Caco-2 (cell line): ENCODE results near the gene MIF4GD. TPM values are rescaled to one million over a fixed set of nuclear protein-coding genes. Genes with fewer than 3 reads are reported as not detected.

Experiments
- BruUV-seq: library from RNA; stranded (reverse); fragments of 400-500 nt; replicated peaks from 2 replicates; lab custom pipeline; 2021; lab: Mats Ljungman, UMichigan
- CTCF ChIA-PET: fragments of 300-600 bp; sonication (Branson Sonifier 250); formaldehyde crosslinking; loops from one replicate; lab custom pipeline; 2022; ENCODE audit warnings: antibody characterized with exemption; lab: Charles Lee
- POLR2A ChIA-PET: fragments of 300-600 bp; sonication (Branson Sonifier 250); formaldehyde crosslinking; loops from one replicate; lab custom pipeline; 2022; ENCODE audit warnings: antibody characterized with exemption; lab: Charles Lee
- DNase-seq, 2 experiments: peaks; one replicate each; pipeline versions ENCODE4 v3.0.0 to v3.0.0-alpha.2; 2020 to 2022
- H3K27me3 ChIP-seq: replicated peaks from 2 replicates; pipeline ENCODE4 v1.6.0; 2011; ENCODE audit warnings: low read length; ENCODE audit not compliant: control insufficient read depth, insufficient read depth
- H3K36me3 ChIP-seq: 2 replicates; pipeline ENCODE4 v1.5.1; 2011; ENCODE audit warnings: low read length; ENCODE audit not compliant: control insufficient read depth, insufficient read depth
- H3K4me1 ChIP-seq: fragments of 250-450 bp; sonication (Bioruptor Pico); 2 replicates; pipeline ENCODE4 v1.5.1; 2020; ENCODE audit warnings: mild to moderate bottlenecking
- H3K4me3 ChIP-seq: 2 replicates; pipeline ENCODE4 v1.5.1; 2011; ENCODE audit warnings: low read depth, mild to moderate bottlenecking, control low read depth, low read length
- H3K9me3 ChIP-seq: fragments of 250-450 bp; sonication (Bioruptor Pico); 2 replicates; pipeline ENCODE4 v1.5.1; 2020; ENCODE audit warnings: mild to moderate bottlenecking, moderate library complexity
- H3K27ac Mint-ChIP-seq: one replicate; pipeline ENCODE4 v1.8.0; 2022; ENCODE audit warnings: mixed read lengths; ENCODE audit not compliant: unreplicated experiment
- H3K27me3 Mint-ChIP-seq: one replicate; pipeline ENCODE4 v1.8.0; 2022; ENCODE audit warnings: mixed read lengths; ENCODE audit not compliant: insufficient read depth, unreplicated experiment
- H3K36me3 Mint-ChIP-seq: one replicate; pipeline ENCODE4 v1.8.0; 2022; ENCODE audit warnings: mild to moderate bottlenecking, mixed read lengths; ENCODE audit not compliant: insufficient read depth, unreplicated experiment
- H3K4me1 Mint-ChIP-seq: one replicate; pipeline ENCODE4 v1.8.0; 2022; ENCODE audit warnings: low read depth, mixed read lengths; ENCODE audit not compliant: unreplicated experiment
- H3K4me3 Mint-ChIP-seq: one replicate; pipeline ENCODE4 v1.8.0; 2022; ENCODE audit warnings: mild to moderate bottlenecking, moderate library complexity, mixed read lengths; ENCODE audit not compliant: unreplicated experiment
- H3K9me3 Mint-ChIP-seq: one replicate; pipeline ENCODE4 v1.8.0; 2022; ENCODE audit warnings: mixed read lengths; ENCODE audit not compliant: unreplicated experiment
- intact Hi-C: fragments of 100-400 bp; cut with micrococcal nuclease; formaldehyde crosslinking; loops from one replicate; pipeline ENCODE4 v1.10.0; 2022; ENCODE audit not compliant: unreplicated experiment
- total RNA-seq: library from RNA; stranded (reverse); gene quantifications from 2 replicates; pipeline ENCODE4 v1.2.3, GENCODE V29; 2022
- TF ChIP-seq, protein P1 (sequence below), 2 experiments: fragments of 200-600 bp in 1 of 2; IDR thresholded peaks; 1 replicate in 1 of 2; 2 replicates in 1 of 2; pipeline versions ENCODE4 v1.5.1 to v1.8.0; 2011 to 2022; ENCODE audit warnings: antibody characterized with exemption in 1 of 2, control low read depth in 1 of 2, inconsistent platforms in 1 of 2, low read depth in 1 of 2, low read length in 1 of 2, mild to moderate bottlenecking in 1 of 2, moderate library complexity in 1 of 2; ENCODE audit not compliant: insufficient read depth in 1 of 2, severe bottlenecking in 1 of 2, unreplicated experiment in 1 of 2

MIF4GD gene
- total RNA-seq, 1 experiment from 2014 or later: 27.3 TPM

DNA sequence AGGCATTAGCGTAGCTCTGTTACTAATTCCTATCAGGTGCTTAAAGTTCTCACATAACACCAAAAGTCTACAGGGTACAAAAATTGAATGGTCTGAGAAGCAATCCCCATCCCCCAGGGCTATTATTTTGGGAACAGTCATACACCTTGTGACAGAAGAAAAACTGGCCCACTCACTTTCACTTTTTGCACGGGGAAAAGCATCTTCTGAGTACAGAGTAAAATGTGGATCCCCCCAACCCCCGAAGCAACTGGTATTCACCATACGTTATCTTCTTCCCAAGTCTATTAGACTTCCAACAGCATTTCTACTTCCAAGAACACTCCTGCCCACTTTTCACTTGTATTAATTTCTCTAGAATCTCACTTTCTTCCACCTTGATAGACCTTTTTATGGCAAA is 21.5 kb downstream of the MIF4GD start:
- Mint-ChIP-seq H3K27ac (no peak overlapping the region), H3K27me3 (no peaks in the 10 kb centered on the region), H3K4me3 (no peak overlapping the region), H3K9me3 (no peaks in the 10 kb centered on the region), H3K4me1 (peaks cover 22% of the 10 kb centered on the region), H3K36me3 (peaks cover 26% of the 10 kb centered on the region)
- BruUV-seq: no TSS peak
- H3K36me3 ChIP-seq: peaks cover 2% of the 10 kb centered on the region; the same call in 1 of the 2 replicates
- ChIA-PET POLR2A (interaction anchor here (0.6 kb wide), 1 partner anchor 156 kb away, joined by 3 read pairs; the partner anchor contains the start of gene GRB2), CTCF (interaction anchor here (0.5 to 1.1 kb wide), 3 partner anchors 21 to 209 kb away, joined by 3 to 4 read pairs (median 3); partner anchors contain the start of gene MIF4GD)
- no peak for DNase-seq
- H3K9me3 ChIP-seq: no peaks in the 10 kb centered on the region
- TF ChIP-seq, protein P1, sequence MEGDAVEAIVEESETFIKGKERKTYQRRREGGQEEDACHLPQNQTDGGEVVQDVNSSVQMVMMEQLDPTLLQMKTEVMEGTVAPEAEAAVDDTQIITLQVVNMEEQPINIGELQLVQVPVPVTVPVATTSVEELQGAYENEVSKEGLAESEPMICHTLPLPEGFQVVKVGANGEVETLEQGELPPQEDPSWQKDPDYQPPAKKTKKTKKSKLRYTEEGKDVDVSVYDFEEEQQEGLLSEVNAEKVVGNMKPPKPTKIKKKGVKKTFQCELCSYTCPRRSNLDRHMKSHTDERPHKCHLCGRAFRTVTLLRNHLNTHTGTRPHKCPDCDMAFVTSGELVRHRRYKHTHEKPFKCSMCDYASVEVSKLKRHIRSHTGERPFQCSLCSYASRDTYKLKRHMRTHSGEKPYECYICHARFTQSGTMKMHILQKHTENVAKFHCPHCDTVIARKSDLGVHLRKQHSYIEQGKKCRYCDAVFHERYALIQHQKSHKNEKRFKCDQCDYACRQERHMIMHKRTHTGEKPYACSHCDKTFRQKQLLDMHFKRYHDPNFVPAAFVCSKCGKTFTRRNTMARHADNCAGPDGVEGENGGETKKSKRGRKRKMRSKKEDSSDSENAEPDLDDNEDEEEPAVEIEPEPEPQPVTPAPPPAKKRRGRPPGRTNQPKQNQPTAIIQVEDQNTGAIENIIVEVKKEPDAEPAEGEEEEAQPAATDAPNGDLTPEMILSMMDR (IDR thresholded peaks at IDR 0.05; ENCODE audit: insufficient read depth in 1 of 2, low read depth in 1 of 2, low read length in 1 of 2, severe bottlenecking in 1 of 2, unreplicated experiment in 1 of 2): no peak
- H3K4me3 ChIP-seq: no peak overlapping the region
- intact Hi-C loops: no loop called here
- H3K4me1 ChIP-seq: no peaks in the 10 kb centered on the region
- no peaks in the 10 kb centered on the region for H3K27me3 ChIP-seq

DNA sequence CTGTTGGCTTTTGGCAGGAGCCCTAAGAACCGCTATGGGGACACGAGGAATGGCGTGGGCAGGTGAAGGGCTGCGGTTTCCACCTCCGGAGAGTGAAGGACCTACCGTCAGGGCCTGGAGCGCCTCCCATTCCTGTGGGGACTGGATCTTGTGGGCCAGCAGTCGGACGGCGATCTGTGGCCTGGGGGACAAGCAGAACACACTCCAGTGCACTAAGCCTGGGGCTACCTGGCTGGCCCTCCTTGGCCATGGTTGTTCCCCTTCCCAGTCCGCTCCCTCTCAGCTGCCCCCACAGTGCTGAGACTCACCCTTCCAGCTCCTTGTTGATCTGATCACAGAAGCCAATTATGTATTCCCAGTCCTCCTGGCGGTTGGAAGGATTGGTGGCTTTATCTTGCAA is 24.6 kb downstream of the MIF4GD start:
- peaks cover 46% of the 10 kb centered on the region for H3K36me3 Mint-ChIP-seq

GRCh38 chr17:75245011-75245410 is 26.0 kb downstream of the MIF4GD start:
- Mint-ChIP-seq H3K27me3 (no peaks in the 10 kb centered on the region), H3K4me3 (no peak overlapping the region), H3K4me1 (peaks cover 11% of the 10 kb centered on the region), H3K27ac (no peak overlapping the region), H3K36me3 (peaks cover 59% of the 10 kb centered on the region), H3K9me3 (no peaks in the 10 kb centered on the region)
- no peak overlapping the region for H3K4me3 ChIP-seq
- BruUV-seq: no TSS peak
- no peaks in the 10 kb centered on the region for H3K9me3 ChIP-seq
- peaks cover 13% of the 10 kb centered on the region for H3K4me1 ChIP-seq
- ChIA-PET POLR2A (no interaction called here), CTCF (no interaction called here)
- intact Hi-C loops: no loop called here
- no peak for DNase-seq
- TF ChIP-seq, protein P1 (IDR thresholded peaks at IDR 0.05; ENCODE audit: insufficient read depth in 1 of 2, low read depth in 1 of 2, low read length in 1 of 2, severe bottlenecking in 1 of 2, unreplicated experiment in 1 of 2): no peak
- no peaks in the 10 kb centered on the region for H3K27me3 ChIP-seq
- H3K36me3 ChIP-seq: peaks cover 4% of the 10 kb centered on the region

More for the DNA sequence above, 24.6 kb downstream of the MIF4GD start:
- no peak overlapping the region for H3K4me3 Mint-ChIP-seq
- BruUV-seq: no TSS peak
- intact Hi-C loops: no loop called here
- ChIA-PET POLR2A (interaction anchor here (0.7 kb wide), 2 partner anchors 11 to 708 kb away, joined by 3 to 4 read pairs; no protein-coding TSS in a partner anchor), CTCF (no interaction called here)
- Histone ChIP-seq H3K27me3 (no peaks in the 10 kb centered on the region), H3K36me3 (peaks cover 2% of the 10 kb centered on the region), H3K4me3 (no peak overlapping the region), H3K9me3 (no peaks in the 10 kb centered on the region), H3K4me1 (0 out of 2 replicates have a peak, but pooled peaks cover under 1% of the 10 kb centered on the region)
- no peaks in the 10 kb centered on the region for H3K27me3 Mint-ChIP-seq
- TF ChIP-seq, protein P1 (IDR thresholded peaks at IDR 0.05; ENCODE audit: insufficient read depth in 1 of 2, low read depth in 1 of 2, low read length in 1 of 2, severe bottlenecking in 1 of 2, unreplicated experiment in 1 of 2): no peak
- no peaks in the 10 kb centered on the region for H3K9me3 Mint-ChIP-seq
- H3K27ac Mint-ChIP-seq: no peak overlapping the region
- no peak for DNase-seq
- H3K4me1 Mint-ChIP-seq: peaks cover 3% of the 10 kb centered on the region
